ENCODE measurements around the gene GIGYF2.

GRCh38 chr2:232863996-232864395 is 166.9 kb downstream of the GIGYF2 start:
- TF ChIP-seq EZH2 (optimal IDR thresholded peaks at IDR 0.05; ENCODE audit: low read depth, low read length) (no peak), CTCF (IDR thresholded peaks at IDR 0.05; ENCODE audit: low read length) (no peak), EZH2phosphoT487 (IDR thresholded peaks at IDR 0.05; ENCODE audit: low read length) (no peak)
